Adipose tissue (tissue), 3 donors: ENCODE results near the gene MYO1D. TPM values are rescaled to one million over a fixed set of nuclear protein-coding genes. Genes with fewer than 3 reads are reported as not detected.

Experiments used
- H3K27ac ChIP-seq: one replicate; pipeline ENCODE4 v1.5.1; 2013; ENCODE audit warnings: low read depth, low read length
- WGBS, 3 donors: extraction: QIAGEN DNeasy Blood & Tissue Kit; methylation state at CpG; one replicate each; pipeline ENCODE4 v1.1.7; 2013; 5-methylcytosine and 5-hydroxymethylcytosine counted together
- polyA plus RNA-seq, 3 donors: library from polyadenylated mRNA; stranded (reverse); fragments of 200-250 nt; gene quantifications; one replicate each; pipeline ENCODE4 v1.2.3, GENCODE V29; 2013
- donor health status: healthy with polysubstance abuse.
- donor health status: Bipolar disorder and iron deficiency.
- donor health status: healthy.

The MYO1D gene
- polyA plus RNA-seq, 3 donors = 8.5 to 11.6 (median 11.4) TPM

- no peak overlapping the region for H3K27ac ChIP-seq
- 73 to 83% (median 74%) methylated on average over 6 of the region's 6 CpGs for WGBS, 3 donors
These were observed 7.4 kb downstream of the MYO1D start for GRCh38 chr17:32869345-32870026.

- H3K27ac ChIP-seq = no peak overlapping the region
- 96 to 98% (median 97%) methylated on average over 4 of the region's 4 CpGs for WGBS, 3 donors
These were observed 11.8 kb downstream of the MYO1D start for GRCh38 chr17:32865141-32865540.

- H3K27ac ChIP-seq = no peak overlapping the region
- 40 to 63% (median 49%) methylated on average over 1 of the region's 1 CpG for WGBS, 3 donors
These were observed 13.4 kb downstream of the MYO1D start for GRCh38 chr17:32863559-32863958.

- WGBS, 3 donors = 92 to 96% (median 93%) methylated on average over 2 of the region's 2 CpGs
- H3K27ac ChIP-seq = no peak overlapping the region
These were observed 14.0 kb downstream of the MYO1D start for GRCh38 chr17:32862940-32863339.

GRCh38 chr17:32861981-32862380, 14.9 kb downstream of the MYO1D start:
- H3K27ac ChIP-seq = no peak overlapping the region
- WGBS, 3 donors = 88 to 93% (median 88%) methylated on average over 4 of the region's 4 CpGs

- H3K27ac ChIP-seq = no peak overlapping the region
- 55 to 73% (median 66%) methylated on average over 2 of the region's 2 CpGs for WGBS, 3 donors
These were observed 16.9 kb downstream of the MYO1D start for GRCh38 chr17:32859857-32860525.

- 88 to 90% (median 89%) methylated on average over 3 of the region's 3 CpGs for WGBS, 3 donors
- H3K27ac ChIP-seq = no peak overlapping the region
These were observed 21.3 kb downstream of the MYO1D start for GRCh38 chr17:32855620-32856019.

GRCh38 chr17:32854832-32855389, 22.0 kb downstream of the MYO1D start:
- no peak overlapping the region for H3K27ac ChIP-seq
- 83 to 89% (median 85%) methylated on average over 5 of the region's 5 CpGs for WGBS, 3 donors

- H3K27ac ChIP-seq = no peak overlapping the region
- 85 to 100% (median 95%) methylated on average over 1 of the region's 1 CpG for WGBS, 3 donors
These were observed 22.7 kb downstream of the MYO1D start for GRCh38 chr17:32854207-32854606.

- no peak overlapping the region for H3K27ac ChIP-seq
- 87 to 90% (median 88%) methylated on average over 3 of the region's 3 CpGs for WGBS, 3 donors
These were observed 24.1 kb downstream of the MYO1D start for GRCh38 chr17:32852811-32853210.

- WGBS, 3 donors = 84 to 100% (median 91%) methylated on average over 1 of the region's 1 CpG
- H3K27ac ChIP-seq = no peak overlapping the region
These were observed 27.0 kb downstream of the MYO1D start for GRCh38 chr17:32849879-32850278.

GRCh38 chr17:32847977-32848376, 28.9 kb downstream of the MYO1D start:
- WGBS, 3 donors = 49 to 61% (median 50%) methylated on average over 2 of the region's 2 CpGs
- H3K27ac ChIP-seq = no peak overlapping the region

GRCh38 chr17:32846143-32846542, 30.8 kb downstream of the MYO1D start:
- 67 to 92% (median 85%) methylated on average over 1 of the region's 1 CpG for WGBS, 3 donors
- no peak overlapping the region for H3K27ac ChIP-seq

GRCh38 chr17:32840241-32840640, 36.7 kb downstream of the MYO1D start:
- 64 to 80% (median 68%) methylated on average over 4 of the region's 4 CpGs for WGBS, 3 donors
- H3K27ac ChIP-seq = no peak overlapping the region

GRCh38 chr17:32836527-32836926, 40.4 kb downstream of the MYO1D start:
- 94 to 97% (median 94%) methylated on average over 2 of the region's 2 CpGs for WGBS, 3 donors
- no peak overlapping the region for H3K27ac ChIP-seq

- 79 to 94% (median 93%) methylated on average over 2 of the region's 2 CpGs for WGBS, 3 donors
- no peak overlapping the region for H3K27ac ChIP-seq
These were observed 41.6 kb downstream of the MYO1D start for GRCh38 chr17:32835291-32835761.

- no peak overlapping the region for H3K27ac ChIP-seq
- 93 to 99% (median 98%) methylated on average over 2 of the region's 2 CpGs for WGBS, 3 donors
These were observed 42.8 kb downstream of the MYO1D start for GRCh38 chr17:32834104-32834503.

- 79 to 95% (median 87%) methylated on average over 4 of the region's 4 CpGs for WGBS, 3 donors
- H3K27ac ChIP-seq = no peak overlapping the region
These were observed 43.4 kb downstream of the MYO1D start for GRCh38 chr17:32833526-32833925.

- H3K27ac ChIP-seq = no peak overlapping the region
- 79 to 83% (median 82%) methylated on average over 5 of the region's 5 CpGs for WGBS, 3 donors
These were observed 43.8 kb downstream of the MYO1D start for GRCh38 chr17:32833076-32833475.
